HG02623 (cell line): ENCODE measurements around the gene GSX2.
"Not testable (repeated sequence)": the region's sequence is repeated elsewhere in the genome, so short reads cannot be mapped to it uniquely, and the experiment has no call there.

Experiments used
- ATAC-seq: cut with Tn5 transposase; IDR thresholded peaks from one replicate; pipeline ENCODE4 v1.9.1; 2021; ENCODE audit warnings: moderate library complexity; ENCODE audit not compliant: unreplicated experiment

Gene GSX2

DNA sequence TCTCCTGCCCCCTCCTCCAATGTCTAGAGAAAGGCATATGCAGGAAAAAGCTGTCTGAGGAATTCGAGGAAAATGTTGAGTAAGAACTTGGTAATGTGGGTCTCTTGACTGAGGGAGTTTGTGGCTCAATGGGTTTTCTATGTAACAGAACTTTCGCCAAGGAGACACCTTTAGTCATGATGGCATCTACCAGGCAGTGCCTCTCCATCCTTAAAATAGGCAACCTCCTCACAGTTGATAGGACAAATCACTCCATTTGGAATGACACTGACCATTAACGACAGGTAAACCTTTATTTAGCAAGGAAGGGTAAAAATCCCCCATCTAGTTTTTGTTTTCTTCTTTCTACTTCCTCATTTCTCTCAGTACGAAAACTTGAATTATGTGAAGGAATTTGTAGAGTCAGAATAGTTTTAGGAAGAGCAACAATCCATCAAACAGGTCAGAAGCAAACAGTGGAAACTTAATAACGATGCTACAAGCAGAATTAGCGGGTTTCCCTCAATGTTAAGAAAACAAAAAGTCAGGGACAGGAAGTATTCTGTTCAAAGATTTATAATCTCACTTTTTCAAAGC, 2.7 kb downstream of the GSX2 start:
- ATAC-seq: no peak

DNA sequence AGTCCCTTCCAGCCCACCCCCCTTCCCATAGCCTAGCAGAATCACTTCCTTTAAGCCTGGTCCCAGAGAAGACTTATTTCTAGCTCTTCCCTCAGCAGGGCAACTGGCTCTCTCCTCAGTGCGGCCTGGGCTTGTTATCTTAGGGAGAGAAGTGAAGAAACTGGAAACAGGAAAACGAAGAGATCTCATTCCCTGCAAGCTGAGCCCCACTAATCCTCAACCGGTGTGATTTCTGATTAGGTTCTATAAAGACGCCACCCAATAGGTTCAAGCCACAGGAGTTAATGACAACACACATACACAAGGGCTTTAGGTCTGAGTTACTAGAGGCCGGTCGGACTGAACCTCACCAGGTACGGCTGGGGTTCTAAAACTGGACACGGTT, 3.2 kb downstream of the GSX2 start:
- no peak for ATAC-seq

DNA sequence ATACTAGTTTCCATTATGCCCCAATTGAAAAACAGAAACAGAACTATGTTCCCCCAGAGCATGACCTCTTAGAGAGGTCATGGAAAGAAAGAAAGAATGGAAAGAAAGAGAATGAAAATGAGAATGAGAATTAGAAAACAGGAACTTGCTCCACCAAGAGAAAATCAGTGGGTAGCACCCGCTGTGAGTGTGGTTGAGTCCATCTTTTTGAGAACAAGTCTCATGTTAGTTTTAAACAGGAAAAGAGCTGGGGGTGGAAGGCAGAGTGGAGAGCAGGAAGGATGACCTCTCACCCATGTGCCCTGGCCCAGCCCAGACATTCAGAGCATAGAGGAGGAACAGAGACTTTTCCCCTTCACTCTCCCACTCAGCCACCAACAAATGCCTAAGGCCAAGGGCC, 4.9 kb downstream of the GSX2 start:
- no peak for ATAC-seq

DNA sequence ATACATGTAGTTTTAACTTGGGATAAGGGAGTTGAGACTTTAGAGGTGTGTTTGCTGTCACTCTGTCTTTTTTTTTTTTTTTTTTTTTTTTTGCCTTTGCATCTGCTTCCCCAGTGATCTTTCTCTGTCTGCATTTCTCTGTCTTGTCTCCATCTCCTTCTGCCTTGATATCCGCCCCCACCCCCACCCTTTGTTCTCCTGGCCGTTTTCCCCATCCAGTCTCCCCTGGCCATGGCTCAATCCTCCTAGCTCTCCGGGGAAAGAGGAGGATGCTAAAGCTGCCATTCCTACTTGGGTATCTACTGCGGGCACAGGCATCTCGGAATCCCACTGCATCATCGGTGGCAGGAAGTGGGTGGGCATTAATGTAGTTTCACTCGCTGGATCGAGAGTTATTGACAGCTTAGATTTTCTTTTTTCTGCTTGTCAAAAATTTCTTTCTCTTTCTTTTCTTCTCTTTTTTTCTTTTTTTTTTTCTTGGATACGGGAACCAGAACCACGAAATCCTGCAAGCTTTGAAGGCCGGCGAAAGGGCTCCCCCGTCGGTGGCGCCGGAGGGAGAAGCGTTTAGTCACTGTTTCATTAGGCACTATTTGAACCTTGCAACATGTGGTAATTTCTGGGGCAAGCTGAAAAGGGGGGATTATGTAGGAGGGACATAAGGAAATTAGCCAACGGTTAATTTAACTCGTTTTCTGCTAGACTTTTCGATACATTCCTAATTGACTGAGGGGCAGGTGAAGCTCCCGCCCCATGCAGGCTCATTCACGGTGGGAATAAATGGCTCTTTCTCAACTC, 8.2 kb downstream of the GSX2 start:
- no peak for ATAC-seq

DNA sequence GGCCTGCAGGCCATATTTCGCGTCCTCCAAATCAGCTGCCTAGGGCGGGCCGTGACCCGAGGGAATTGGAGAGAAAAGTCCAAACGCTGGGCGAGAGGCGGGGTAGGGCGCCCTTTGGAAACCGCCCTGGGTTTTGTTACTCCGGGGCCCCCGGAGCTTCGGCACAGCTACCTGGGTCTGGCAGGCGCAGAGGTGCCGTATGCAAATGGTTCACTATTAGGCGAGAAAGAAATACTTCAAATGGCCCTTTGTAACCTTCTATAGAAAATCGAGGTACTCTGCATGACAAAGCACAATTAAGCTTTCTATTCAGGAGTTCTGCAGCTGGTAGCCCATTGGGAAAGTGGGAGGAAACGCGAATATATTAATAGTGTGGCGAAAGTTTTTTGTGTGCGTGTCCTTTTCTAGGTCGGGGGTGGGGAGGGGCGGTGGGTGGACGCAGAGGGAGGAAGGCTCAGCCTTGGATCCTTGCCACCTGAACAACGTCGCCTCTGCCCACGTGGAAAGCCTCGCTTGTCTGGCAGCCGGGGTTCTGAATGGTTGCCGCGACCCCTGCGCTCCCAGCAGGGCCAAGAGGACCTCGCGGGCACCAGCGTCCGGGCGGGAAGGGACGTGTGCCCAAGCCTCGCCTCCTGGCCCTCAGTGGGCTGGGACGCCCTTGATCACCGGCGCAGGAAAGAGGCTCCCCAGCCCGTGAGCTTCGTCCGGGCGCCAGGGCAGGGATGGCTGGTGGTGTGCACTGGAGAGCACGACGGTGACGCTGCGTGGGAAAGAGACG, 9.5 kb downstream of the GSX2 start:
- ATAC-seq: no peak

DNA sequence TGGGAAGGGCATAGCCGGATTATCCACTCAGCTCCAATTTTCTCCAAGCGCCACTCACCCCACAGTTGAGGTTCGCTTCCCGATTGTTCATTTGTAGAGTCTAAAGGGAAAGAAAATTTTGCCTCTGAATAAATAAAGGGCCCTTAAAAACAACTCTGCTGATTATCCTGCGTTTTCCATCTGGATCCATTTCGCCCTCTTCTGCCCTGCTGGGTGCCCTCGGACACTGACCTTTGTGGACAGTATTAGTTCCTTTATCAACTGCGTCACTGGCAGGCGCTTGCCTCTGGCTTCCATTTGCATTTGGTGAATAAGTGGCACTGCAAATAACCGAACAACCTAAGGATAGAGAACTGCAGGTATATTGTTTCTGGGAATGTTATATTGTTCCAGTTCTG, 10.1 kb downstream of the GSX2 start:
- ATAC-seq: no peak

DNA sequence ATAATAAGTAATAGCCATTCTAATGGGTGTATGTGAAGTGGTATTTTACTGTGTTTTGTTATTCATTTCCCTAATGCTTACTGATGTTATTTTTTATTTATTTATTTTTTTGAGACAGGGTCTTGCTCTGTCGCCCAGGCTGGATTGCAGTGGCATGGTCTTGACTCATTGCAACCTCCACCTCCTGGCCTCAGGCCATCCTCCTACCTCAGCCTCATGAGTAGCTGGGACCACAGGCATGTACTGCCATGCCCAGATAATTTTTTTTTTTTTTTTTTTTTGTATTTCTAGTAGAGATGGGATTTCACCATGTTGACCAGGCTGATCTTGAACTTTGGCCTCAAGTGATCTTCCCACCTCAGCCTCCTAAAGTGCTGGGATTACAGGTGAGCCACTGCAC, 13.2 kb downstream of the GSX2 start:
- ATAC-seq: not testable (repeated sequence)

DNA sequence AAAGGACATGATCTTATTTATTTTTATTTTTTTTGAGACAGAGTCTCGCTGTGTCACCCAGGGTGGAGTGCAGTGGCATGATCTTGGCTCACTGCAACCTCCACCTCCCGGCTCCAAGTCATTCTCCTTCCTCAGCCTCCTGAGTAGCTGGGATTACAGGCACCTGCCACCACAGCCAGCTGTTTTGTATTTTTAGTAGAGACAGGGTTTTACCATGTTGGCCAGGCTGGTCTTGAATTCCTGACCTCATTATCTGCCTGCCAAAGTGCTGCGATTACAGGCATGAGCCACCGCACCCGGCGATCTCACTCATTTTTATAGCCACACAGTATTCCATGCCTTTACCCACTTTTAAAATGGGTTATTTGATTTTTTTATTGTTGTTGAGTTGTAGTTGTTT, 16.3 kb downstream of the GSX2 start:
- ATAC-seq: not testable (repeated sequence)

DNA sequence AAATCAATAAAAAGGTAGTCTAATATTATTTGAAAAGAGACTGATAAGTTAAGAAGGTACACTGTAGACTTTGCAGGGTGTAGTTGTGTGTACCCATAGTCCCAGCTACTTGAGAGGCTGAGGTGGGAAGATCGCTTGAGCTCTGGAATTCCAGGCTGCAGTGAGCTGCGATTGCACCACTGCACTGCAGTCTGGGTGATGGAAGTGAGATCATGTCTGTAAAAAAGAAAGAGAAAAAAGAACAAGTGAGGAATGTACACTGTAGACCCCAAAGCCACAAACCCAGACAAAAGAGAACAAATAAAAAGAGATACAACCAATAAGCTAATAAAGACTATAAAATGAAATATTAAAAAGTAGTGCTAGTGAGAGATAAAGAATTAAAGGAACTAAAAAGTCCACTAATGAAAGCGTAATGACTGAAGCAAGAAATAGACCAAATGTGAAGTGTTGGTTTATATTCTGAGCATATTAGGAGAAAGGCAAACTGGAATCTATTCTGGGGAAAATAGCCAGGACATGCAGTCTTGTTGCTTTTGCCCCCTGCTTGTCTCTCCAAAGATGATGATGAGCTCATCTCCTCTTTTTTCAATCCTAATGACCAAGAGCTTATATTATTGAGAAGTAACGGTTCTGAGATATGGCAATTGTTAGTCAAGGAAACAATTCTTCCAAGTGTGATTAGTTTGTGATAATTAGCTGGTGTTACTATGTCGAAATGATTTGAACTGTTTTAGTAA, 19.1 kb downstream of the GSX2 start:
- no peak for ATAC-seq

DNA sequence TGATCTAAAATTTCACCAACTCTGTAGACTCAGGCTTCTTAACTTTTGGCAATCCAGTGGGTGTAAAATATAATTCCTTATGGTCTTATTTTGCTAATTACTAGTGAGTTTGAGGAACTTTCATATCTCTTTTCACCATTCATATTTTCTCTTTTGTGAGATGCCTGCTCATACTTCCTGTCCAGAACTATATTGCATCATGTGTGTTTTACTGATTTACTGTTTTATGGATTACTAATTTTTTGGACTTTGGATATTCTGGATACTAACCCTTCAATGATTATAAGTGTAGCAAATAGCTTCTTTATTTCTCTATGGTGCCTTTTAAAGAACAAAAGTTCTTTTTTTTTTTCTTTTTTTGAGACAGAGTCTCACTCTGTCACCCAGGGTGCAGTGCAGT, 20.6 kb downstream of the GSX2 start:
- ATAC-seq: no peak

DNA sequence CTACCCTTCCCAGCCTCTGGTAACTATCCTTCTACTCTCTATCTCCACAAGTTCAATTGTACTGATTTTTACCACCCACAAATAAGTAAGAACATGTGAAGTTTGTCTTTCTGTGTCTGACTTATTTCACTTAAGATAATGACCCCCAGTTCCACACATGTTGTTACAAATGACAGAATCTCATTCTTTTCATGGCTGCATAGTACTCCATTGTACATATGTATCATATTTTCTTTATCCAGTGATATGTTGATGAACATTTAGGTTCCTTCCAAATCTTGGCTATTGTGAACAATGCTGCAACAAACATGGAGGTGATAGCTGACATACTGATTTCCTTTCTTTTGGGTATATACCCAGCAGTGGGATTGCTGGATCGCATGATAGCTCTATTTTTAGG, 27.7 kb downstream of the GSX2 start:
- ATAC-seq: no peak

DNA sequence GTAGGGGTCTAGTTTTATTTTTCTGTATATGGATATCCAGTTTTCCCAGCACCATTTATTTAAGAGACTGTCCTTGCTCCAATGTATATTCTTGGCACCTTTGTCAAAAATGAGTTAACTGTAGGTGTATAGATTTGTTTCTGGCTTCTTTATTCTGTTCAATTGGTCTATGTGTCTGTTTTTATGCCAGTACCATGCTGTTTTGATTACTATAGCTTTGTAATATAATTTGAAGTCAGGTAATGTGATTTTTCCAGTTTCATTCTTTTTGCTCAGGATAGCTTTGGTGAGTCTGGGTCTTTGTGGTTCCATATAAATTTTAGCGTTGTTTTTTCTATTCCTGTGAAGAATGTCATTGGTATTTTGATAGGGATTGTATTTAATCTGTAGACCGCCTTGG, 28.7 kb downstream of the GSX2 start:
- not testable (repeated sequence) for ATAC-seq

DNA sequence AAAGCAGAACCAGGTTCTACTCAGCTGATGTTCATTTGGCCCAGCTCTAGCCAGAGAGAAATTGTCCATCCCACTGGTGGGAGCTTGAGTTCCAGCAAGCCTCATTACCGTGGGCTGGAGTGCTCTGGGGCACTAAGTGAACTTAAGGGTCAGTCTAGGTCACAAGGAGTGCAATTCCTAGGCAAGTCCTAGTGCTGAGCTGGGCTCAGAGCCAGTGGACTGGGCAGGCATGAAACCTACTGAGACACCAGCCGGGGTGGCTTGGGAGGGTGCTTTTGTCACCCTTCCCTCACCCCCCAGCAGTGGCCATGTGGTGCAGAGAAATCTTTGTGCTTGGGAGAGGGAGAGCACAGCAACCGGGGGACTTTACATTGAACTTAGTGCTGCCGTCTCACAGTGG, 39.4 kb downstream of the GSX2 start:
- no peak for ATAC-seq

DNA sequence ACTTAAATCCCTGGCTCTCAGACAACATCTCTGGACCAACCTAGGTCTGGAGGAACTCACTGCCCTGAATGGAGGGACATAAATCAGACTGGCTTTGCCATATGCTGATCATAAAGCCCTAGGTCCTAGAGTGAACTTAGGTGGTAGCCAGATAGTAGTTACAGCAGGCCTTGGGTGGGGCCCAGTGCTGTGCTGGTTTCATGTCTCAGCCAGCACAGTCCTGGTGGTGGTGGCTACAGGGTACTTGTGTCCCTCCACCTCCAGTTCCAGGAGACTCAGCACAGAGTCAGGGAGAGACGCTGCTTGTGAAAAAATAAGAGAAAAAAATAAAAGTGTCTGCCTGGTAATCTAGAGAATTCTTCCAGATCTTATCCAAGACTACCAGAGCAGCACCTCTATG, 40.3 kb downstream of the GSX2 start:
- ATAC-seq: no peak

DNA sequence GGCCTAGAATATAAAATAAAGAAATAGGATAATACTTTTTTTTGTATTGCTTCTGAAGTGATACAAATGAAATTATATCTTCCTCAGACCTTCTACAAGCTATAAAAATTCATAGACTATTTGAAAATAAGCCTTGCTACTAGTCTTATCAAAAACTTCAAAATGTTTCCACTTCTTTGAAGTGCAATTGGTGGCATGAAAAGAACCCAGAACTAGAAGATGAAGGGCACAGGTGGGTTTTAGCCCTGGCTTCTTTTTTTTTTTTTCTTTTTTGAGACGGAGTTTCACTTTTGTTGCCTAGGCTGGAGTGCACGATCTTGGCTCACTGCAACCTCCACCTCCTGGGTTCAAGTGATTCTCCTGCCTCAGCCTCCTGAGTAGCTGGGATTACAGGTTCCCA, 44.2 kb downstream of the GSX2 start:
- no peak for ATAC-seq

DNA sequence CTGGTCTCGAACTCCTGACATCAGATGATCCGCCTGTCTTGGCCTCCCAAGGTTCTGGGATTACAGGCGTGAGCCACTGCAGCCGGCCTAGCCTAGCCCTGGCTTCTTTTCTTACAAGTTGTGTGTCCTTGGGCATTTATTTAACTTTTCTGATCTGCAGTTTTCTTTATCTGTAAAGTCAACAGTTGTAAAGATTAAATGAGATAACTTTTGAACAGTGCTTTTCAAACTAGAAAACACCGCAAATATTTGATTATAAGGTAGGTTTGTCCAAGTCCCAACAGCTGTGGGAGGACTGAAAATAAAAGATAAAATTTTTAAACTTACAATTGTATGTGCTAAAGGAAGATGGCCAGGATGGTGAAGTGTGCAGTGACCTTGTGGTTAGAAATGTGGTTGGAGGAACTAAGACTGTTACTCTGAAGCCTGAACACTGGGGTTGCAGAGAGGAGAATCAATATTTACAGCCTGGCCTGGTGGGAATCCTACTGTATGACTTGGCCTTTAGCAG, 44.8 kb downstream of the GSX2 start:
- ATAC-seq: no peak

DNA sequence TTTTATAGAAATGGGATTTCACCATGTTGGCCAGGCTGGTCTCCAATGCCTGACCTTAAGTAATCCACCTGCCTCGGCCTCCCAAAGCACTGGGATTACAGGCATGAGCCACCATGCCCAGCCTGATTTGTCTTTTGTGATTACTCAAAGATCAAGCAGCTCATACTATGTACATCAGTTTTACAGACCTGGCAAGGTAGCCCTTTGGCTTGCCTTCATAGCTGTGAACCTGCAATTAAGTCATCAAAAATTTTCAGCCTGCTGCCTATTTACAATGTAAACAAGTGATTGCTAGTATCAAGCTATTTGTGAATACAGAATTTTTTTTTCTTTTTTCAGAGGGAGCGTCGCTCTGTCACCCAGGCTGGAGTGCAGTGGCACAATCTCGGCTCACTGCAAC, 46.2 kb downstream of the GSX2 start:
- ATAC-seq: no peak

DNA sequence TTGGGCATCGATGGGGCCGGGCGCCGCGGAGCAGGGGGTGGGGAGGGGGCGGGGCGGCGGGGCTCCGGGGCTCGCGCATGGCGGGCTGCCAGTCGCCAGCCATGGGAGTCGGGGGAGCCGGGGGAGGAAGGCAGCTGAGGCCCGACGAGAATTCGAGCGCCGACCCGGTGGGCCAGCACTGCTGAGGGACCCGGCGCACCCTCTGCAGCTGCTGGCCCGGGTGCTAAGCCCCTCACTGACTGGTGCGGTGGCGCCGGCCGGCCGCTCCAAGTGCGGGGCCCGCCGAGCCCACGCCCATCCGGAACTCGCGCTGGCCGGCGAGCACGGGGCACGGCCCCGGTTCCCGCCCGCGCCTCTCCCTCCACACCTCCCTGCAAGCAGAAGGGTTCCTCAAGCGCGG, 49.4 kb downstream of the GSX2 start:
- ATAC-seq: no peak
